ENCODE measurements around the gene WDR41.
"Not testable (repeated sequence)": the region's sequence is repeated elsewhere in the genome, so short reads cannot be mapped to it uniquely, and the experiment has no call there.

Gene WDR41

GRCh38 chr5:77499441-77499840 is 7.3 kb upstream of the WDR41 start:
- Histone ChIP-seq H3K27me3 (ENCODE audit: insufficient read depth, insufficient read length) (no peaks in the 10 kb centered on the region), H3K9ac (ENCODE audit: insufficient read length, low read depth) (no peak overlapping the region), H3K4me1 (ENCODE audit: insufficient read depth, insufficient read length) (no peaks in the 10 kb centered on the region), H3K9me3 (ENCODE audit: insufficient read depth, low read length) (no peaks in the 10 kb centered on the region), H3K36me3 (ENCODE audit: insufficient read depth, insufficient read length, low read length) (no peaks in the 10 kb centered on the region), H3K4me3 (ENCODE audit: insufficient read length, low read depth) (no peak overlapping the region)
- no peak for TF ChIP-seq SUZ12 (IDR thresholded peaks at IDR 0.05; ENCODE audit: extremely low read depth, insufficient read depth, insufficient read length)
- TF ChIP-seq ZNF274 (IDR thresholded peaks at IDR 0.05; ENCODE audit: low read depth, low read length) = no peak
- no peak for TF ChIP-seq YY1 (IDR thresholded peaks at IDR 0.05; ENCODE audit: insufficient read depth, insufficient read length)
- DNase-seq (ENCODE audit: low read depth, low spot score) = no peak

GRCh38 chr5:77498952-77499351 is 6.8 kb upstream of the WDR41 start:
- H3K36me3 ChIP-seq (ENCODE audit: insufficient read depth, insufficient read length, low read length) = no peaks in the 10 kb centered on the region
- TF ChIP-seq ZNF274 (IDR thresholded peaks at IDR 0.05; ENCODE audit: low read depth, low read length) (no peak), YY1 (IDR thresholded peaks at IDR 0.05; ENCODE audit: insufficient read depth, insufficient read length) (no peak), SUZ12 (IDR thresholded peaks at IDR 0.05; ENCODE audit: extremely low read depth, insufficient read depth, insufficient read length) (no peak)
- no peaks in the 10 kb centered on the region for H3K9me3 ChIP-seq (ENCODE audit: insufficient read depth, low read length)
- H3K9ac ChIP-seq (ENCODE audit: insufficient read length, low read depth) = no peak overlapping the region
- H3K4me3 ChIP-seq (ENCODE audit: insufficient read length, low read depth) = no peak overlapping the region
- H3K4me1 ChIP-seq (ENCODE audit: insufficient read depth, insufficient read length) = no peaks in the 10 kb centered on the region
- no peaks in the 10 kb centered on the region for H3K27me3 ChIP-seq (ENCODE audit: insufficient read depth, insufficient read length)
- no peak for DNase-seq (ENCODE audit: low read depth, low spot score)

GRCh38 chr5:77494935-77495334 is 2.8 kb upstream of the WDR41 start:
- H3K4me1 ChIP-seq (ENCODE audit: insufficient read depth, insufficient read length) = no peaks in the 10 kb centered on the region
- TF ChIP-seq ZNF274 (IDR thresholded peaks at IDR 0.05; ENCODE audit: low read depth, low read length) = no peak
- TF ChIP-seq YY1 (IDR thresholded peaks at IDR 0.05; ENCODE audit: insufficient read depth, insufficient read length) = no peak
- no peak for TF ChIP-seq SUZ12 (IDR thresholded peaks at IDR 0.05; ENCODE audit: extremely low read depth, insufficient read depth, insufficient read length)
- H3K36me3 ChIP-seq (ENCODE audit: insufficient read depth, insufficient read length, low read length) = no peaks in the 10 kb centered on the region
- no peaks in the 10 kb centered on the region for H3K27me3 ChIP-seq (ENCODE audit: insufficient read depth, insufficient read length)
- H3K9ac ChIP-seq (ENCODE audit: insufficient read length, low read depth) = no peak overlapping the region
- H3K4me3 ChIP-seq (ENCODE audit: insufficient read length, low read depth) = no peak overlapping the region
- no peak for DNase-seq (ENCODE audit: low read depth, low spot score)
- H3K9me3 ChIP-seq (ENCODE audit: insufficient read depth, low read length) = no peaks in the 10 kb centered on the region

GRCh38 chr5:77492653-77493000 is 511 bp upstream of the WDR41 start:
- DNase-seq (ENCODE audit: low read depth, low spot score) = no peak
- H3K9me3 ChIP-seq (ENCODE audit: insufficient read depth, low read length) = no peaks in the 10 kb centered on the region
- H3K9ac ChIP-seq (ENCODE audit: insufficient read length, low read depth) = peak overlapping the region; percentile 26
- no peak for TF ChIP-seq YY1 (IDR thresholded peaks at IDR 0.05; ENCODE audit: insufficient read depth, insufficient read length)
- no peak for TF ChIP-seq SUZ12 (IDR thresholded peaks at IDR 0.05; ENCODE audit: extremely low read depth, insufficient read depth, insufficient read length)
- no peaks in the 10 kb centered on the region for H3K27me3 ChIP-seq (ENCODE audit: insufficient read depth, insufficient read length)
- H3K4me3 ChIP-seq (ENCODE audit: insufficient read length, low read depth) = no peak overlapping the region
- H3K4me1 ChIP-seq (ENCODE audit: insufficient read depth, insufficient read length) = no peaks in the 10 kb centered on the region
- peaks cover 12% of the 10 kb centered on the region for H3K36me3 ChIP-seq (ENCODE audit: insufficient read depth, insufficient read length, low read length)

- H3K9ac ChIP-seq (ENCODE audit: insufficient read length, low read depth); H3K4me1 ChIP-seq (ENCODE audit: insufficient read depth, insufficient read length); H3K9me3 ChIP-seq (ENCODE audit: insufficient read depth, low read length); DNase-seq (ENCODE audit: low read depth, low spot score); H3K27me3 ChIP-seq (ENCODE audit: insufficient read depth, insufficient read length): not testable (repeated sequence)
- Histone ChIP-seq H3K4me3 (ENCODE audit: insufficient read length, low read depth) (peak overlapping the region; percentile 82), H3K36me3 (ENCODE audit: insufficient read depth, insufficient read length, low read length) (peaks cover 20% of the 10 kb centered on the region)
These were observed 1.3 kb downstream of the WDR41 start for GRCh38 chr5:77490741-77491344.

GRCh38 chr5:77486344-77486962 is 5.7 kb downstream of the WDR41 start:
- peaks cover 39% of the 10 kb centered on the region for H3K36me3 ChIP-seq (ENCODE audit: insufficient read depth, insufficient read length, low read length)
- no peaks in the 10 kb centered on the region for H3K4me1 ChIP-seq (ENCODE audit: insufficient read depth, insufficient read length)
- H3K9ac ChIP-seq (ENCODE audit: insufficient read length, low read depth) = no peak overlapping the region
- TF ChIP-seq SUZ12 (IDR thresholded peaks at IDR 0.05; ENCODE audit: extremely low read depth, insufficient read depth, insufficient read length) (no peak), YY1 (IDR thresholded peaks at IDR 0.05; ENCODE audit: insufficient read depth, insufficient read length) (no peak), ZNF274 (IDR thresholded peaks at IDR 0.05; ENCODE audit: low read depth, low read length) (no peak)
- H3K4me3 ChIP-seq (ENCODE audit: insufficient read length, low read depth) = no peak overlapping the region
- DNase-seq (ENCODE audit: low read depth, low spot score) = no peak
- H3K27me3 ChIP-seq (ENCODE audit: insufficient read depth, insufficient read length) = no peaks in the 10 kb centered on the region
- H3K9me3 ChIP-seq (ENCODE audit: insufficient read depth, low read length) = no peaks in the 10 kb centered on the region

GRCh38 chr5:77483682-77484081 is 8.4 kb downstream of the WDR41 start:
- H3K36me3 ChIP-seq (ENCODE audit: insufficient read depth, insufficient read length, low read length) = peaks cover 34% of the 10 kb centered on the region
- H3K9ac ChIP-seq (ENCODE audit: insufficient read length, low read depth) = no peak overlapping the region
- DNase-seq (ENCODE audit: low read depth, low spot score) = no peak
- H3K9me3 ChIP-seq (ENCODE audit: insufficient read depth, low read length) = no peaks in the 10 kb centered on the region
- no peaks in the 10 kb centered on the region for H3K27me3 ChIP-seq (ENCODE audit: insufficient read depth, insufficient read length)
- TF ChIP-seq ZNF274 (IDR thresholded peaks at IDR 0.05; ENCODE audit: low read depth, low read length) (no peak), YY1 (IDR thresholded peaks at IDR 0.05; ENCODE audit: insufficient read depth, insufficient read length) (no peak), SUZ12 (IDR thresholded peaks at IDR 0.05; ENCODE audit: extremely low read depth, insufficient read depth, insufficient read length) (no peak)
- H3K4me3 ChIP-seq (ENCODE audit: insufficient read length, low read depth) = no peak overlapping the region
- H3K4me1 ChIP-seq (ENCODE audit: insufficient read depth, insufficient read length) = no peaks in the 10 kb centered on the region

- H3K4me3 ChIP-seq (ENCODE audit: insufficient read length, low read depth); H3K4me1 ChIP-seq (ENCODE audit: insufficient read depth, insufficient read length); DNase-seq (ENCODE audit: low read depth, low spot score); H3K27me3 ChIP-seq (ENCODE audit: insufficient read depth, insufficient read length); H3K9ac ChIP-seq (ENCODE audit: insufficient read length, low read depth); H3K9me3 ChIP-seq (ENCODE audit: insufficient read depth, low read length); H3K36me3 ChIP-seq (ENCODE audit: insufficient read depth, insufficient read length, low read length): not testable (repeated sequence)
These were observed 17.1 kb downstream of the WDR41 start for GRCh38 chr5:77475041-77475440.

GRCh38 chr5:77468875-77469274 is 23.2 kb downstream of the WDR41 start:
- H3K4me1 ChIP-seq (ENCODE audit: insufficient read depth, insufficient read length); DNase-seq (ENCODE audit: low read depth, low spot score); H3K9ac ChIP-seq (ENCODE audit: insufficient read length, low read depth); H3K36me3 ChIP-seq (ENCODE audit: insufficient read depth, insufficient read length, low read length); H3K27me3 ChIP-seq (ENCODE audit: insufficient read depth, insufficient read length); H3K4me3 ChIP-seq (ENCODE audit: insufficient read length, low read depth); H3K9me3 ChIP-seq (ENCODE audit: insufficient read depth, low read length): not testable (repeated sequence)

Data from NT2/D1 (cell line).